ENCODE data around the gene PTPRCAP. TPM values are rescaled to one million over a fixed set of nuclear protein-coding genes. Genes with fewer than 3 reads are reported as not detected.

Gene PTPRCAP
- total RNA-seq, 1 donor from 2014 or later, result 90.3 TPM

GRCh38 chr11:67419325-67420049 is 18.0 kb downstream of the PTPRCAP start:
- Mint-ChIP-seq H3K36me3 (ENCODE audit: low read depth) (no peaks in the 10 kb centered on the region), H3K27ac (no peak overlapping the region), H3K4me1 (peaks cover 28% of the 10 kb centered on the region), H3K9me3 (no peaks in the 10 kb centered on the region), H3K4me3 (peak overlapping the region; percentile 77), H3K27me3 (peaks cover 15% of the 10 kb centered on the region)
- DNase-seq, result no peak
- intact Hi-C loops (cut with micrococcal nuclease), result loop anchor here (10.0 kb wide), 1 partner anchor 185 kb away; the partner anchor contains the start of gene NDUFV1

DNA sequence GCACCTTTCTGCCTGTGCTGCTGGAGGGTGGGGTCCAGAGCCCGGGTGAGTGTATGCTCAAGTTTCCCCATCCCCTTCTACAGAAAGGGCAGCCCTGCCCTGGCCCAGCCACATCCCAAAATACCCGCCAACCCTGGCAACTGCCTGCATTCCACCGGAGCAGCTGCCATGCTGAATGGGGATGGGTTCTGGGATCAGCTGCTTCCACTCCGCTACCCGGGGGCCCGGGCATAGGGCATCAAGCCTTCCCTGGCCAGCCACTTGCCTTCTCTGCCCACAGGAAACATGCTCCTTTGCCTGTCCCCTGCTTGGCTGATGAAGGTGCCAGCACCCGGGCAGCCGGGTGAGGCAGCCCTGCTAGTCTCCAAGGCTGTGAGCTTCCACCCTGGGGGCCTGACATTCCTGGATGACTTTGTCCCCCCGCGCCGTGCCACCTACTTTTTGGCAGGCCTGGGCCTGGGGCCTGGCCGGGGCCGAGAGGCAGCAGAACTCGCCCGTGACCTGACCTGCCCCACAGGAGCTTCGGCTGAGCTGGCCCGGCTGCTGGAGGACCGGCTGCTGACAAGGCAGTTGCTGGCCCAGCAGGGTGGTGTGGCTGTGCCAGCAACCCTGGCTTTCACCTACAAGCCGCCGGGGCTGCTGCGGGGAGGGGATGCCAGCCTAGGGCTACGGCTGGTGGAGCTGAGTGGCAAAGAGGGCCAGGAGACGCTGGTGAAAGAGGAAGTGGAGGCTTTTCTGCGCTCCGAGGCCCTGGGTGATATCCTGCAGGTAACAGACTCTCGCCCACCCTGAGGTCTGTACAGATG is 18.8 kb downstream of the PTPRCAP start:
- Mint-ChIP-seq H3K27ac (no peak overlapping the region), H3K4me1 (peaks cover 27% of the 10 kb centered on the region), H3K9me3 (no peaks in the 10 kb centered on the region), H3K27me3 (peaks cover 15% of the 10 kb centered on the region), H3K36me3 (ENCODE audit: low read depth) (no peaks in the 10 kb centered on the region), H3K4me3 (peak overlapping the region; percentile 68)
- no peak for DNase-seq
- intact Hi-C loops (cut with micrococcal nuclease), result no loop called here

GRCh38 chr11:67417425-67417824 is 20.1 kb downstream of the PTPRCAP start:
- intact Hi-C loops (cut with micrococcal nuclease), result no loop called here
- Mint-ChIP-seq H3K4me3 (no peak overlapping the region), H3K36me3 (ENCODE audit: low read depth) (no peaks in the 10 kb centered on the region), H3K27ac (no peak overlapping the region), H3K9me3 (no peaks in the 10 kb centered on the region), H3K4me1 (peaks cover 25% of the 10 kb centered on the region), H3K27me3 (peaks cover 19% of the 10 kb centered on the region)
- no peak for DNase-seq

DNA sequence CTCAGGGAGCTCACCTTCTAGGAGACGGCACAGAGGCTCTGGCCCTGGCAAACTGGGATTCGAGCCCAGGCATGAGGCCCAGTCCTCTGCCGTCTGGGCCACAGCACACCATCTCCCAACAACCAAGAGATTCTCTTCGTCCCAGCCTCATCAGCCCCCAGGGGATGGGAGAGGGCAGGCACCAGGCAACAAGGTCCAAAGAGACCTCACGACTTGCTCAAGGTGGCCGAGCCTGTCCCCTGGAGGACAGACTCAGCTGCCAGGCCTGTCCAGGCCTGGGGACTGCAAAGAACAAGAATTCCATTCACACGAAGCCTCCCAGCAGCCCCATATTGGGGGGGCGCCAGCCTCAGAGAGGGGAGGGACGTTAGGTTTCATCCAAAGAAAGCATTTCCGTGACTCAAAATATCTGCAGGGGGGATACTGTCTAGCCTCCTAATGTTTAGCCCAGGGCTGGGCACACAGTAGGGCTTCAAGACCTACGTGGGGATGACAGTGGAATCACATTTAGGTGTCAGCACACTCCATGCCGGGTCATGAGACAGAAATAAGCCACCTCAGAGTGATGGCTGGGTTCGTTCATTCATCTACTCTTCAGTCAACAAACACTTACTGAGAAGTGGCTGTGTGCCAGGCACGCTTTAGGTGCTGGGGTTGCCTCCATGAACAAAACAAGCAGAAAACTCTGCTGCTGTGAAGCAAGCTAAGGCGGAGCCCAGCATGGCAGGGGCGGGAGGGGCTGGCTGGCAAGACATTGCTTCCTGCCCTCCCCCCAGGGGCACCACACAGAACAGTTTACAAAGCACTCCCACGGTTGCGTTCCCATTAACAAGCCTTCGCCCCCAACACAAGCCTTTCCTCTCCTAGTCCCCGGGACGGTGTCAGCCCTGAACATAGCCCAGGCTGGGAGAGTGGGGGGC is 20.8 kb downstream of the PTPRCAP start:
- intact Hi-C loops (cut with micrococcal nuclease), result no loop called here
- peaks cover 19% of the 10 kb centered on the region for H3K27me3 Mint-ChIP-seq
- no peaks in the 10 kb centered on the region for H3K36me3 Mint-ChIP-seq (ENCODE audit: low read depth)
- no peak for DNase-seq
- H3K27ac Mint-ChIP-seq, result no peak overlapping the region
- H3K4me3 Mint-ChIP-seq, result peak overlapping the region; percentile 51
- peaks cover 29% of the 10 kb centered on the region for H3K4me1 Mint-ChIP-seq
- no peaks in the 10 kb centered on the region for H3K9me3 Mint-ChIP-seq

DNA sequence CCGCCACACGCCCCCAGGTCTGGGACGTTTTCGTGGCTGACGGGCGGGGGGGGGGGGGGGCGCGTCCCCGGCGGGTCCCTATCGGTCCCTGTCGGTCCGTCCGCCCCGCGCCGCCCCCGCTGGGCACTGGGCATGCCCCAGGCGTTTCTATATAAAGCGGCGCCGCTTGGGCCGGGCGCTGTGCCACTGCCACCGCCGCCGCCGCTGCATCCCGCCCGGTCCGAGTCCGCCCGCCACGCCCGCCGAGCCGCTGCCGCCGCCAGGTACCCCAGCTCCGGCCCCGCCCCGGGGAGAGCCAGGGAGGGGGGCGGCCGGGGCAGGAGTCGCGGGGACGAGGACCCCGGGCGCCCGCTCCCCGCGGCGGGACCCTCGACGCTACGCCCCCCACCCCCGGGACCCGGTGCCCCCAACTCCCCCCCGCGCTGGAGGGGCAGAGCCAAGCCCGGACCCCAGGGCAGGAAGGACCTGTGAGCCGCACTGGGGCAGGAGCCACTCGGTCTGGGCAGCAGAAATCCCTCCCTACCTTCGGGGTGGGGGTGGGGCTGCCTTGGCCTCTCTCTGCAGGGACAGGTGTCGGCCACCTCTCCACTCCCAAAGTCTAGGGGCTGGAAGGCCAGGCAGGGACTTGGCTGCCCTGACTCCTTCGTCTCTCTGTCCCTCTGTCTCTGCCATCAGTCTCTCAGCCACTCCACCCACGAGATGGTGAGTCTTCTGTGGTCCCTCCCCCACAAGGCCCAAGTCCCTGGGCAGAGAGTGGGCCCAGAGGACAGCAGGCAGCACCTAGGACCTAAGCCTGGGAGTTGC is 21.8 kb downstream of the PTPRCAP start, which contains the start of gene CARNS1:
CARNS1 (plus strand) TSS at position 178 of the 804 bp plus-strand sequence; CDS start at position 700, 522 bp downstream.
- Mint-ChIP-seq H3K9me3 (no peaks in the 10 kb centered on the region), H3K27me3 (peaks cover 19% of the 10 kb centered on the region), H3K4me1 (peaks cover 30% of the 10 kb centered on the region), H3K36me3 (ENCODE audit: low read depth) (peaks cover 4% of the 10 kb centered on the region), H3K27ac (no peak within 1 kb of the TSS), H3K4me3 (peak within 1 kb of the TSS; percentile 51)
- intact Hi-C loops (cut with micrococcal nuclease), result no loop called here
- DNase-seq, result no peak

GRCh38 chr11:67413266-67413849 is 24.1 kb downstream of the PTPRCAP start:
- Mint-ChIP-seq H3K27me3 (peaks cover 19% of the 10 kb centered on the region), H3K4me1 (peaks cover 44% of the 10 kb centered on the region), H3K27ac (no peak overlapping the region), H3K4me3 (no peak overlapping the region), H3K36me3 (ENCODE audit: low read depth) (peaks cover 13% of the 10 kb centered on the region), H3K9me3 (no peaks in the 10 kb centered on the region)
- intact Hi-C loops (cut with micrococcal nuclease), result no loop called here
- no peak for DNase-seq

GRCh38 chr11:67412495-67413179 is 24.8 kb downstream of the PTPRCAP start:
- no peak for DNase-seq
- H3K36me3 Mint-ChIP-seq (ENCODE audit: low read depth), result peaks cover 14% of the 10 kb centered on the region
- H3K9me3 Mint-ChIP-seq, result no peaks in the 10 kb centered on the region
- H3K27me3 Mint-ChIP-seq, result peaks cover 17% of the 10 kb centered on the region
- H3K4me3 Mint-ChIP-seq, result peak overlapping the region; percentile 28
- H3K4me1 Mint-ChIP-seq, result peaks cover 51% of the 10 kb centered on the region
- intact Hi-C loops (cut with micrococcal nuclease), result no loop called here
- no peak overlapping the region for H3K27ac Mint-ChIP-seq

DNA sequence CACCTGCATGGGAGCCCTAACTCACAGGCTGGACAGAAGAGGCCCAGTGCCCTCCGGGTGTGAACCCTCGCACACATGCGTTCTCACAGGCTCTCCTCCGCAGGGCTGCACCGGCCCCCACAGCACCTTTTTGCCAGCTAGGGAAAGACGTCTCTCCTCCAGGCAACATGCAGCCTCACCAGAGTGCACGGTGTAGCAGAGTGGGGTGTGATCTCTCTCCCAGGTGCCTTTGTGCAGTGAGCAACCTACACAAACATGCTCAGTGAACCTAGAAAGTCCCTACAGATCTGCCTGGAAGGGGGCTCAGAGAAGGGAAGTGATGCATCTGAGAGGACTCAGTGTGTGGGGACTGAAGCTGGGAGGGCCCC is 25.7 kb downstream of the PTPRCAP start:
- H3K36me3 Mint-ChIP-seq (ENCODE audit: low read depth), result peaks cover 22% of the 10 kb centered on the region
- intact Hi-C loops (cut with micrococcal nuclease), result no loop called here
- H3K27ac Mint-ChIP-seq, result no peak overlapping the region
- H3K4me1 Mint-ChIP-seq, result peaks cover 56% of the 10 kb centered on the region
- H3K4me3 Mint-ChIP-seq, result no peak overlapping the region
- H3K9me3 Mint-ChIP-seq, result no peaks in the 10 kb centered on the region
- DNase-seq, result no peak
- H3K27me3 Mint-ChIP-seq, result peaks cover 15% of the 10 kb centered on the region

GRCh38 chr11:67410984-67411784 is 26.3 kb downstream of the PTPRCAP start:
- Mint-ChIP-seq H3K27ac (no peak overlapping the region), H3K27me3 (peaks cover 10% of the 10 kb centered on the region), H3K4me3 (peak overlapping the region; percentile 58), H3K9me3 (no peaks in the 10 kb centered on the region), H3K4me1 (peaks cover 56% of the 10 kb centered on the region), H3K36me3 (ENCODE audit: low read depth) (peaks cover 25% of the 10 kb centered on the region)
- intact Hi-C loops (cut with micrococcal nuclease), result no loop called here
- no peak for DNase-seq

GRCh38 chr11:67410369-67410831 is 27.1 kb downstream of the PTPRCAP start:
- Mint-ChIP-seq H3K27ac (peak overlapping the region; percentile 94), H3K27me3 (peaks cover 7% of the 10 kb centered on the region), H3K4me3 (peak overlapping the region; percentile 88), H3K9me3 (no peaks in the 10 kb centered on the region), H3K4me1 (peaks cover 58% of the 10 kb centered on the region), H3K36me3 (ENCODE audit: low read depth) (peaks cover 29% of the 10 kb centered on the region)
- DNase-seq, result no peak
- intact Hi-C loops (cut with micrococcal nuclease), result no loop called here

DNA sequence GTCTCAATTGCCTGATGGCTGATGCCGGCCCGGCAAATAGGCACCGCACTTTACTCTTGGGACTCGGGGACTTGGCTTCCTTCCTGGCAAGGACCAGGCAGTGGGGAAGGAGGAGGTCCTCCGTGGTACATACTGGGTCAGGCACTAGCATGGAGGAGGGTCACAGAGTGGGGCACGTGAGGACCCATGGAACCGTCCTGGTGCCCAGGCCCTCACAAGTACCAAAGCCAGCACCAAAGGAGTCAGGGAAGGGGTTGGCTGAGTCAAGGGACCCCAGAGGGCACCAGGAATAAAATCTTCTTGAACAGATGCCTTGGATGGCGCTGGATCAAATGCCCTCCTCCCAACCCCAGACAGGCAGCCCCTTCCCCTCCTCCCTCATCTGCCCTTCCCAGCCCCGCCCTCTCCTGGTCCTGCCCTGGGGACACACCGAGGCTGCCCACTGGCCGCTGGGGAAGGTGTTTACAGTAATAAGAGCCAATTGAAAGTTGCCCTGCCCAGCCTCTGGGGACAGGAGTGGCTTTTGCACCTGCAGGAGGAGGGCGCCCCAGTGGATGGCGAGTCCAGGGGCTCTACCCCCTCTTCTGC is 27.6 kb downstream of the PTPRCAP start:
- Mint-ChIP-seq H3K36me3 (ENCODE audit: low read depth) (peaks cover 34% of the 10 kb centered on the region), H3K27ac (peak overlapping the region; percentile 94), H3K4me3 (peak overlapping the region; percentile 88), H3K27me3 (peaks cover 5% of the 10 kb centered on the region), H3K4me1 (peaks cover 62% of the 10 kb centered on the region), H3K9me3 (no peaks in the 10 kb centered on the region)
- intact Hi-C loops (cut with micrococcal nuclease), result loop anchor here (2.0 kb wide), 1 partner anchor 27 kb away; the partner anchor contains the start of gene PTPRCAP
- DNase-seq, result no peak

Measured in activated CD4-positive, alpha-beta T cell treated with anti-CD3 and anti-CD28 coated beads, Interleukin-2, amount 10 ng/mL, durations not matched to agents 24 days and 14 days (primary cell).